ENCODE measurements around the gene CREB3L2.
"Not testable (repeated sequence)": the region's sequence is repeated elsewhere in the genome, so short reads cannot be mapped to it uniquely, and the experiment has no call there.

The CREB3L2 gene

GRCh38 chr7:138001529-138002095 lies at the start of gene CREB3L2:
TSS of gene CREB3L2 (minus strand) at chr7:138002086. CDS start at chr7:138001705, 381 bp downstream.
- DNase-seq: no peak

- DNase-seq: no peak
These were observed 47.7 kb upstream of the CREB3L2 start for GRCh38 chr7:138049505-138050116.

- no peak for DNase-seq
These were observed 46.0 kb upstream of the CREB3L2 start for GRCh38 chr7:138047907-138048306.

GRCh38 chr7:138044897-138045296 lies 43.0 kb upstream of the CREB3L2 start:
- DNase-seq: no peak

- DNase-seq: not testable (repeated sequence)
These were observed 38.2 kb upstream of the CREB3L2 start for GRCh38 chr7:138040063-138040462.

- DNase-seq: no peak
These were observed 34.2 kb upstream of the CREB3L2 start for GRCh38 chr7:138036135-138036534.

GRCh38 chr7:138033241-138033640 lies 31.4 kb upstream of the CREB3L2 start:
- no peak for DNase-seq

- DNase-seq: no peak
These were observed 30.9 kb upstream of the CREB3L2 start for GRCh38 chr7:138032770-138033169.

- DNase-seq: peak; percentile 2
These were observed 30.3 kb upstream of the CREB3L2 start for GRCh38 chr7:138032186-138032585.

GRCh38 chr7:138030679-138031351 lies 28.9 kb upstream of the CREB3L2 start:
- no peak for DNase-seq

- peak; percentile 48 for DNase-seq
These were observed 28.1 kb upstream of the CREB3L2 start for GRCh38 chr7:138029941-138030340.

GRCh38 chr7:138029126-138029525 lies 27.2 kb upstream of the CREB3L2 start:
- no peak for DNase-seq

- no peak for DNase-seq
These were observed 25.2 kb upstream of the CREB3L2 start for GRCh38 chr7:138027100-138027499.

- no peak for DNase-seq
These were observed 23.6 kb upstream of the CREB3L2 start for GRCh38 chr7:138025215-138026186.

GRCh38 chr7:138024765-138025164 lies 22.9 kb upstream of the CREB3L2 start:
- no peak for DNase-seq

GRCh38 chr7:138024343-138024691 lies 22.4 kb upstream of the CREB3L2 start:
- DNase-seq: no peak

GRCh38 chr7:138023618-138024342 lies 21.9 kb upstream of the CREB3L2 start:
- DNase-seq: no peak

- no peak for DNase-seq
These were observed 20.0 kb upstream of the CREB3L2 start for GRCh38 chr7:138021889-138022288.

- DNase-seq: no peak
These were observed 16.1 kb upstream of the CREB3L2 start for GRCh38 chr7:138017992-138018391.

- no peak for DNase-seq
These were observed 13.2 kb upstream of the CREB3L2 start for GRCh38 chr7:138015096-138015495.

- DNase-seq: no peak
These were observed 12.8 kb upstream of the CREB3L2 start for GRCh38 chr7:138014686-138015085.

GRCh38 chr7:138014201-138014600 lies 12.3 kb upstream of the CREB3L2 start:
- not testable (repeated sequence) for DNase-seq

GRCh38 chr7:138009350-138009653 lies 7.4 kb upstream of the CREB3L2 start:
- no peak for DNase-seq

Measured in kidney glomerular epithelial cell (primary cell).